ENCODE data around the gene KCNMB2. TPM values are rescaled to one million over a fixed set of nuclear protein-coding genes. Genes with fewer than 3 reads are reported as not detected.

Gene KCNMB2
- total RNA-seq, 2 donors from 2014 or later: not detected

DNA sequence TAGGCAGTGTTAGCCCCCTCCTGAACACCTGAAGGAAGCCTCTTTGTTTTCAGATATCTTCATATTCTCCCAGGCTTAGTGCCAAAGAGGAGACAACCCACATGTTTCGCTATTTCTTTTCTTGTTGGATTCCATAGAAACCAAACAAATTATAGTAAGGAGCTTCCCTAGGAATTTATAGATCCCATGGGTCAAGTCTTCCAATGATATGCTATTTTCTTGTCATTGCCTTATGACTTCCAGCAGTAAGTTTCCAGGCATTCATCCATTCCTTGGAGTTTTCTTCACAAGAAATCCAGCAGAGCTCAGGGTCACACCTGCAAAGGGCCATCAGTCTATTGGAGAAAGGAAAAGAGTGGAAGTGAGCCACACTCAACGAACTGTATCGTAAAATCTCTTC lies 9.9 kb upstream of the KCNMB2 start:
- TF ChIP-seq, protein P1, sequence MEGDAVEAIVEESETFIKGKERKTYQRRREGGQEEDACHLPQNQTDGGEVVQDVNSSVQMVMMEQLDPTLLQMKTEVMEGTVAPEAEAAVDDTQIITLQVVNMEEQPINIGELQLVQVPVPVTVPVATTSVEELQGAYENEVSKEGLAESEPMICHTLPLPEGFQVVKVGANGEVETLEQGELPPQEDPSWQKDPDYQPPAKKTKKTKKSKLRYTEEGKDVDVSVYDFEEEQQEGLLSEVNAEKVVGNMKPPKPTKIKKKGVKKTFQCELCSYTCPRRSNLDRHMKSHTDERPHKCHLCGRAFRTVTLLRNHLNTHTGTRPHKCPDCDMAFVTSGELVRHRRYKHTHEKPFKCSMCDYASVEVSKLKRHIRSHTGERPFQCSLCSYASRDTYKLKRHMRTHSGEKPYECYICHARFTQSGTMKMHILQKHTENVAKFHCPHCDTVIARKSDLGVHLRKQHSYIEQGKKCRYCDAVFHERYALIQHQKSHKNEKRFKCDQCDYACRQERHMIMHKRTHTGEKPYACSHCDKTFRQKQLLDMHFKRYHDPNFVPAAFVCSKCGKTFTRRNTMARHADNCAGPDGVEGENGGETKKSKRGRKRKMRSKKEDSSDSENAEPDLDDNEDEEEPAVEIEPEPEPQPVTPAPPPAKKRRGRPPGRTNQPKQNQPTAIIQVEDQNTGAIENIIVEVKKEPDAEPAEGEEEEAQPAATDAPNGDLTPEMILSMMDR (conservative IDR thresholded peaks at IDR 0.05): no peak
- H3K9ac ChIP-seq (ENCODE audit: extremely low read depth, low read length, poor library complexity, severe bottlenecking): no peak overlapping the region
- peaks cover 6% of the 10 kb centered on the region for H3K4me1 Mint-ChIP-seq
- no peak for DNase-seq
- H3K36me3 ChIP-seq (ENCODE audit: control insufficient read depth, insufficient read depth, low read length): no peaks in the 10 kb centered on the region
- no peak overlapping the region for H3K4me3 ChIP-seq (ENCODE audit: low read length)
- no peaks in the 10 kb centered on the region for H3K4me1 ChIP-seq (ENCODE audit: control insufficient read depth, insufficient read depth, low read length)
- no peaks in the 10 kb centered on the region for H3K9me3 Mint-ChIP-seq
- no peaks in the 10 kb centered on the region for H3K36me3 Mint-ChIP-seq (ENCODE audit: low read depth)
- 63 to 100% methylated on average over 1 to 2 of the region's 3 CpGs for WGBS, 2 experiments (ENCODE audit: insufficient coverage in 1 of 2, insufficient read length in 1 of 2)
- no peak overlapping the region for H3K4me3 Mint-ChIP-seq
- no peaks in the 10 kb centered on the region for H3K27me3 ChIP-seq (ENCODE audit: control insufficient read depth, insufficient read depth, low read length, poor library complexity, severe bottlenecking)
- H3K27me3 Mint-ChIP-seq (ENCODE audit: insufficient read depth): no peaks in the 10 kb centered on the region
- H3K27ac Mint-ChIP-seq: no peak overlapping the region
- no peak overlapping the region for H3K27ac ChIP-seq (ENCODE audit: low read depth, low read length)
- no peaks in the 10 kb centered on the region for H3K9me3 ChIP-seq (ENCODE audit: control insufficient read depth, low read length)

DNA sequence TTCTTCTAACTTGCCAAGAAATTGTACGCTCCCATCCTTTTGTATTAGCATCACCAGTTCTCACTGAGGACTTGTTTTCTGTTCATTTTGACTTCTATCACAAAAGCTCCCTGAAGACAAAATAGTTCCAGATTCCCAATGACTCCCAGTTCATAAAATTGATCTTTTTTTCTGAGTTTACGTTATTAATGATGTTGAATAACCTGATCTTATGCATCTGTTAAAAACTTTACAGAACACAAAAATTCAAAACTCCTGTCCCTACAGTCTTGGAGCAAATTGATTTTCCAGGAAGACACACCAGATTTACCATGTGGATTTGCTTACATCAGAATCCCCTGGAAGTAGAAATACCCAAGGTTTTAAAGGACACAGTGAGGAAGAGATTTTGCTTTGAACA lies 8.3 kb upstream of the KCNMB2 start:
- Histone ChIP-seq H3K27me3 (ENCODE audit: control insufficient read depth, insufficient read depth, low read length, poor library complexity, severe bottlenecking) (no peaks in the 10 kb centered on the region), H3K4me3 (ENCODE audit: low read length) (no peak overlapping the region), H3K9me3 (ENCODE audit: control insufficient read depth, low read length) (no peaks in the 10 kb centered on the region), H3K9ac (ENCODE audit: extremely low read depth, low read length, poor library complexity, severe bottlenecking) (no peak overlapping the region), H3K4me1 (ENCODE audit: control insufficient read depth, insufficient read depth, low read length) (no peaks in the 10 kb centered on the region), H3K27ac (ENCODE audit: low read depth, low read length) (no peak overlapping the region), H3K36me3 (ENCODE audit: control insufficient read depth, insufficient read depth, low read length) (no peaks in the 10 kb centered on the region)
- Mint-ChIP-seq H3K9me3 (no peaks in the 10 kb centered on the region), H3K4me3 (no peak overlapping the region), H3K36me3 (ENCODE audit: low read depth) (no peaks in the 10 kb centered on the region), H3K4me1 (peaks cover 6% of the 10 kb centered on the region), H3K27ac (no peak overlapping the region), H3K27me3 (ENCODE audit: insufficient read depth) (no peaks in the 10 kb centered on the region)
- TF ChIP-seq, protein P1 (conservative IDR thresholded peaks at IDR 0.05): no peak
- 95 to 100% methylated on average over 1 of the region's 2 CpGs for WGBS, 2 experiments (ENCODE audit: insufficient coverage in 1 of 2, insufficient read length in 1 of 2)
- DNase-seq: no peak

DNA sequence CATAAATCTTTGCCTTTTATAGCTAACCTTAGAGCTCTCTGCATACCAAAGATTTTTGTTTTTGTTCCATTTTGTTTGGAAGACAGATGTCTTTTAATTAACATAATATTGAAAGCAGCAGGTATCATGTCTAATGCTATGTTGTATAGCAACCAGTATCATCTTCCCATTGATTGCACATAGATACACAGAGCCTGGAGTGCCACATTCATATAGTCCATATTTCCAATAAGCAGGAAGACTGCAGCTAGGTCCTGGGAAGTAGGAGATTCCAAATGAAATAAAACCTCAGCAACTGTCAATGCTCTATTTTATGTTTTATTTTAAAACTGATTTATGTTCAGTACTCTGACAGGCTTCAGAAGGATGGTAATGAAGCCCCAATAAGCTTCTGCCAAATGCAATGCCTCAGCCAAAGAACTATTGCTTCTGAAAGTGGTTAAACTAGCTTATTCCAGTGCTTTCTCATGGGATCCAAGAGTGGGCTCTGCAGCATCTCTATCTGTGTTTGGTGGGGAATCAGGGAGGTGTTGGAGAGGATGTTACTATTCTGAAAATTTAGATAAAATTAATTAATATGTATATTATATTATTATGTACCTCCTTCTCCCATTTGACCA lies 6.5 kb upstream of the KCNMB2 start:
- Mint-ChIP-seq H3K36me3 (ENCODE audit: low read depth) (no peaks in the 10 kb centered on the region), H3K9me3 (no peaks in the 10 kb centered on the region), H3K27ac (no peak overlapping the region), H3K4me3 (no peak overlapping the region), H3K27me3 (ENCODE audit: insufficient read depth) (no peaks in the 10 kb centered on the region), H3K4me1 (peaks cover 6% of the 10 kb centered on the region)
- Histone ChIP-seq H3K27me3 (ENCODE audit: control insufficient read depth, insufficient read depth, low read length, poor library complexity, severe bottlenecking) (no peaks in the 10 kb centered on the region), H3K9me3 (ENCODE audit: control insufficient read depth, low read length) (no peaks in the 10 kb centered on the region), H3K4me3 (ENCODE audit: low read length) (no peak overlapping the region), H3K4me1 (ENCODE audit: control insufficient read depth, insufficient read depth, low read length) (no peaks in the 10 kb centered on the region), H3K9ac (ENCODE audit: extremely low read depth, low read length, poor library complexity, severe bottlenecking) (no peak overlapping the region), H3K27ac (ENCODE audit: low read depth, low read length) (no peak overlapping the region), H3K36me3 (ENCODE audit: control insufficient read depth, insufficient read depth, low read length) (no peaks in the 10 kb centered on the region)
- TF ChIP-seq, protein P1 (conservative IDR thresholded peaks at IDR 0.05): no peak
- no peak for DNase-seq
